Measurements from ENCODE around the gene GMPPA. TPM values are rescaled to one million over a fixed set of nuclear protein-coding genes. Genes with fewer than 3 reads are reported as not detected.

The GMPPA gene
- total and polyA plus RNA-seq, 4 donors, result 20.2 to 59.4 (median 43.4) TPM

GRCh38 chr2:219538956-219539788, 40.5 kb downstream of the GMPPA start:
- Histone ChIP-seq H3K9me3 (ENCODE audit: control insufficient read depth in 4 of 4, low read length in 3 of 4) (no peaks in the 10 kb centered on the region), H3K4me1 (ENCODE audit: control insufficient read depth in 4 of 4, insufficient read depth in 4 of 4, low read length in 3 of 4) (peaks cover 9 to 19% (median 14%) of the 10 kb centered on the region in 4 donors), H3K27me3 (ENCODE audit: control insufficient read depth in 4 of 4, insufficient read depth in 4 of 4, low read length in 3 of 4) (no peaks in the 10 kb centered on the region), H3K27ac (ENCODE audit: low read depth in 1 of 2, low read length in 2 of 2) (no peak overlapping the region), H3K9ac (ENCODE audit: low read depth in 1 of 2, low read length in 2 of 2) (no peak overlapping the region), H3K36me3 (ENCODE audit: control insufficient read depth in 4 of 4, insufficient read depth in 3 of 4, low read depth in 1 of 4, low read length in 3 of 4) (peaks cover 4 to 24% (median 11%) of the 10 kb centered on the region in 4 donors), H3K4me3 (ENCODE audit: low read depth in 1 of 3, low read length in 3 of 3) (no peak overlapping the region)
- DNase-seq (ENCODE audit: low spot score), result no peak
- TF ChIP-seq JUND (IDR thresholded peaks at IDR 0.05) (no peak), TAF1 (conservative IDR thresholded peaks at IDR 0.05) (no peak), MAX (IDR thresholded peaks at IDR 0.05) (no peak), EGR1 (IDR thresholded peaks at IDR 0.05; ENCODE audit: low read depth in 2 of 2) (no peak)
- TF ChIP-seq, protein P1, sequence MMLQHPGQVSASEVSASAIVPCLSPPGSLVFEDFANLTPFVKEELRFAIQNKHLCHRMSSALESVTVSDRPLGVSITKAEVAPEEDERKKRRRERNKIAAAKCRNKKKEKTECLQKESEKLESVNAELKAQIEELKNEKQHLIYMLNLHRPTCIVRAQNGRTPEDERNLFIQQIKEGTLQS (IDR thresholded peaks at IDR 0.05), result no peak
- TF ChIP-seq, protein P2, sequence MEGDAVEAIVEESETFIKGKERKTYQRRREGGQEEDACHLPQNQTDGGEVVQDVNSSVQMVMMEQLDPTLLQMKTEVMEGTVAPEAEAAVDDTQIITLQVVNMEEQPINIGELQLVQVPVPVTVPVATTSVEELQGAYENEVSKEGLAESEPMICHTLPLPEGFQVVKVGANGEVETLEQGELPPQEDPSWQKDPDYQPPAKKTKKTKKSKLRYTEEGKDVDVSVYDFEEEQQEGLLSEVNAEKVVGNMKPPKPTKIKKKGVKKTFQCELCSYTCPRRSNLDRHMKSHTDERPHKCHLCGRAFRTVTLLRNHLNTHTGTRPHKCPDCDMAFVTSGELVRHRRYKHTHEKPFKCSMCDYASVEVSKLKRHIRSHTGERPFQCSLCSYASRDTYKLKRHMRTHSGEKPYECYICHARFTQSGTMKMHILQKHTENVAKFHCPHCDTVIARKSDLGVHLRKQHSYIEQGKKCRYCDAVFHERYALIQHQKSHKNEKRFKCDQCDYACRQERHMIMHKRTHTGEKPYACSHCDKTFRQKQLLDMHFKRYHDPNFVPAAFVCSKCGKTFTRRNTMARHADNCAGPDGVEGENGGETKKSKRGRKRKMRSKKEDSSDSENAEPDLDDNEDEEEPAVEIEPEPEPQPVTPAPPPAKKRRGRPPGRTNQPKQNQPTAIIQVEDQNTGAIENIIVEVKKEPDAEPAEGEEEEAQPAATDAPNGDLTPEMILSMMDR (IDR thresholded peaks at IDR 0.05; ENCODE audit: low read depth, low read length, missing input control), result no peak
- 94% methylated on average over 32 of the region's 32 CpGs for WGBS

- Histone ChIP-seq H3K4me1 (ENCODE audit: control insufficient read depth in 4 of 4, insufficient read depth in 4 of 4, low read length in 3 of 4) (peaks cover 14 to 25% (median 19%) of the 10 kb centered on the region in 4 donors), H3K27me3 (ENCODE audit: control insufficient read depth in 4 of 4, insufficient read depth in 4 of 4, low read length in 3 of 4) (no peaks in the 10 kb centered on the region), H3K9me3 (ENCODE audit: control insufficient read depth in 4 of 4, low read length in 3 of 4) (no peaks in the 10 kb centered on the region), H3K36me3 (ENCODE audit: control insufficient read depth in 4 of 4, insufficient read depth in 3 of 4, low read depth in 1 of 4, low read length in 3 of 4) (peaks cover 4 to 24% (median 11%) of the 10 kb centered on the region in 4 donors), H3K4me3 (ENCODE audit: low read depth in 1 of 3, low read length in 3 of 3) (no peak overlapping the region), H3K27ac (ENCODE audit: low read depth in 1 of 2, low read length in 2 of 2) (no peak overlapping the region), H3K9ac (ENCODE audit: low read depth in 1 of 2, low read length in 2 of 2) (no peak overlapping the region)
- TF ChIP-seq RAD21 (IDR thresholded peaks at IDR 0.05) (no peak), EGR1 (IDR thresholded peaks at IDR 0.05; ENCODE audit: low read depth in 2 of 2) (no peak), JUND (IDR thresholded peaks at IDR 0.05) (no peak)
- 94% methylated on average over 46 of the region's 46 CpGs for WGBS
- no peak for DNase-seq (ENCODE audit: low spot score)
Measured at GRCh38 chr2:219539926-219540678, 41.4 kb downstream of the GMPPA start.

- Histone ChIP-seq H3K4me3 (ENCODE audit: low read depth in 1 of 3, low read length in 3 of 3) (no peak overlapping the region), H3K27ac (ENCODE audit: low read depth in 1 of 2, low read length in 2 of 2) (no peak overlapping the region), H3K9ac (ENCODE audit: low read depth in 1 of 2, low read length in 2 of 2) (no peak overlapping the region), H3K4me1 (ENCODE audit: control insufficient read depth in 4 of 4, insufficient read depth in 4 of 4, low read length in 3 of 4) (peaks cover 14 to 25% (median 19%) of the 10 kb centered on the region in 4 donors), H3K36me3 (ENCODE audit: control insufficient read depth in 4 of 4, insufficient read depth in 3 of 4, low read depth in 1 of 4, low read length in 3 of 4) (peaks cover 4 to 24% (median 11%) of the 10 kb centered on the region in 4 donors), H3K27me3 (ENCODE audit: control insufficient read depth in 4 of 4, insufficient read depth in 4 of 4, low read length in 3 of 4) (no peaks in the 10 kb centered on the region), H3K9me3 (ENCODE audit: control insufficient read depth in 4 of 4, low read length in 3 of 4) (no peaks in the 10 kb centered on the region)
- DNase-seq (ENCODE audit: low spot score), result no peak
- WGBS, result 94% methylated on average over 12 of the region's 12 CpGs
- TF ChIP-seq, protein P1 (IDR thresholded peaks at IDR 0.05), result no peak
- no peak for TF ChIP-seq EGR1 (IDR thresholded peaks at IDR 0.05; ENCODE audit: low read depth in 2 of 2)
- TF ChIP-seq, protein P2 (IDR thresholded peaks at IDR 0.05; ENCODE audit: low read depth, low read length, missing input control), result no peak
Measured at GRCh38 chr2:219540784-219541504, 42.3 kb downstream of the GMPPA start.

Data from liver (tissue), 9 donors.